HG02623 (cell line): Measurements from ENCODE around the gene UST.
"Not testable (repeated sequence)": the region's sequence is repeated elsewhere in the genome, so short reads cannot be mapped to it uniquely, and the experiment has no call there.

Experiments
- ATAC-seq: cut with Tn5 transposase; IDR thresholded peaks from one replicate; pipeline ENCODE4 v1.9.1; 2021; ENCODE audit warnings: moderate library complexity; ENCODE audit not compliant: unreplicated experiment

UST gene

GRCh38 chr6:148934961-148935360, 188.1 kb downstream of the UST start:
- ATAC-seq = no peak

GRCh38 chr6:148935705-148936435, 189.0 kb downstream of the UST start:
- no peak for ATAC-seq

- no peak for ATAC-seq
Observed at GRCh38 chr6:148943451-148943850, 196.6 kb downstream of the UST start.

- no peak for ATAC-seq
Observed at GRCh38 chr6:148944608-148945007, 197.8 kb downstream of the UST start.

- no peak for ATAC-seq
Observed at GRCh38 chr6:148945301-148946021, 198.6 kb downstream of the UST start.

DNA sequence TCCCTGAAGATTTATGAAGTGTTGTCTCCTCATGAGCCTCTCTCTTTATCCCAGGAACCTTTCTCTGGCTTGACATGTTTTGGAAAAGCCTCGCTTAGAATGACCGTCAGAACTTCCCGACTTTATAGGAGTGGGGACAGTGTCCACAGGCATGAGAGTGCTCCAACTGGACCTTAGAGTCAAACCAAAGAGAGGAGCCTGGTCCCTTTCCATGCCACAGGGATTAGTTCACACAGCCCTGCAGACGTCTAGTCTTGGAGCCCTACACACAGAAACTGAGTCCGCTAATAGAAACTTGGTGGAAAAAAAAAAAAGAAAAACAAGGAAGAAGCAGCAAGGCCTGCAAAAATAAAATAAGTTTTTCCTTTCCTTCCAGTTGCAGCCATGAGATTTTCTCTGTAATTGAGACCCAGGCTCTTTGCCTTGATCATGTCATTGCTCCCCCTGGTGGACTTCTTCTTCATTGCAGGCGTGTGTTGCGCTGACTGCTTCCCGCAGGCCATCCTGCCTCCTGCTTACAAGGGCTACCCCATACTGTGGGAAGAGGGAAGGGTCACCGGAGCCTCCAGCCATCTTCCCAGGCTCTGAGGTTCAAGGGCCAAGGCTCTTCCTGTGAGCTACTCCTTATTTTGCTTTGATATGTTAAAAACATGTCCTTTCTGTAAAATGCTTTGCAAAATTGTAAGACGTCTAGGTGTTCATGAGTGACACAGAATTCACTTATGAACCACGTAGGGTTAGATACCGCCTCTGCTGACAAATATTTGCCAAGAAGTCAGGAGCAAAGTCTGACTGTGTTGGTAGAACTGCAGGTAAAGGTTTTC, 201.0 kb downstream of the UST start:
- peak; percentile 82 for ATAC-seq

DNA sequence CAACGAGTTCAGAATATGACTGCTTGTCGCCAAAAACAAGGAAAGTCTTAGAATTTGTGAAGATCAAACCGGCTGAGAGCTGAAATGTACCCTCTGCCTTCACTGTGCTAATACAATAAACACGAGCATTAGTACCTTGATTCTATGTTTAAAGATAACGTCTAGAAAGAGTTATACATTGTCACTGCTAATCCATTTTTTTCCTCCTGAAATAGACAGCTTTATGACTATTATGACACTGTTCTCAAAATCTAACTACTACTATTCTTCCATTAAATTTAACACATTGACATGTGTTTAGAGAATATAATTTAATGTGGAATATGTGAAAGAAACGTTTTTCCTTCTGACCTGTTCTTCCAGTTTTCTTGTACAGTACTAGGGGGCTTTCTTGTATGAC, 204.8 kb downstream of the UST start:
- ATAC-seq = no peak

DNA sequence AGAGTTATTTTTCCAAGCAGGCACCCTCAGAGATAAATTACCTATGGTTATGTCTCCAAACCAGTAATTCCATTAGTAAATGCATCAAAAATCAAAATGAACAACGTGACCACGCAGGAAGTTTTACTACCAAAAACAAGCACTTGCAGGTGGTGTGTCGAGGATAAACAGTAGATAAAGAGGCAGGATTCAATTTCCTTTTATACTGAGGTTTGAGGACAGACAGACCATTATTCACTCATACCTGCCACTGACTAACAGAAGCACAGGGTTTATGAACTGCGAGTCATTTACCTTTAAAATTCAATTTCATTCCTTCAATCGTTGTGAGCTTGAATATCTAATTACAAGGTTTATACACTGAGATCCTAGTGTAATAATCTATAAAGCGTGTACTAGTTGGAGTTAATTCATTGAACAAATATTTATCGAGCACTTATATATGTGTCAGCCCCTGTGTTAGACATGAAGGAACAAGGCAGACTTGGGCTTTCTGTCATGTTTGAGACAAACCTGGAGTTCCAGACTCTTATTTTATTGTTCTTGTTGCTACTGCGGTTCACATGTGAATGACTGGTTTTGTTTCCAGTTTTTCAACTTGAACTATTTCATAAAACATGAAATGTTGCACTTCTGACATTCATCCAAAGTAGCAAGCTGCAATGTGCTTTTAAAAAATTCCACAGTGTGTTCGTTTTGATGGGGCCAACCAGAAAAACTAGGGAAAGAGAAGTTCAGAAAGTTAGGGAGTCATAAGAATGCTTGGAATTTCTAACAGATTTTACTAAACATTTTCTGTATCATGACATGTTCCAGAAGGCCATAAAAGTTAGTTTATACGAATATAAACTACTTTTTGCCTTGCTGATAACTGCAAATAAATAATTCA, 205.6 kb downstream of the UST start:
- ATAC-seq = no peak

GRCh38 chr6:148954461-148954860, 207.6 kb downstream of the UST start:
- no peak for ATAC-seq

DNA sequence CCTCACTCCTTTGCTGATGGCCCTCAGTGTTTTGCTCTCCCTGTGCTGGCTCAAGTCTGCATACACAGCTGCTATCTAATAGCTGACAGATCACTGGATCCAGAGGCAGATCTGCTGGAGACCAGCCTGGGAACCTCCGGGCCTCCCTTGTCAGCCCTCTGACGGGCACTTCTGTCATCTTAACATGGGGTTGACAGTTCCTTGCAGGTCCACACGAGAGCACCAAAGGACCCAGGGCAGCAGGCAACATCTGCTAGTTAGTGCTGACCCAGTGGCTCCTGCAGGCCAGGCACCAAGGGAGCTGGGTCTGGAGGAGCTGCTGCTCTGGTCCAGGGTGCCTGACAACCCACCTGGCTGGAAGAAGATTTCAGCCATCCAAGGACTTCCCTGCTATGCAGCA, 208.1 kb downstream of the UST start:
- ATAC-seq = no peak

DNA sequence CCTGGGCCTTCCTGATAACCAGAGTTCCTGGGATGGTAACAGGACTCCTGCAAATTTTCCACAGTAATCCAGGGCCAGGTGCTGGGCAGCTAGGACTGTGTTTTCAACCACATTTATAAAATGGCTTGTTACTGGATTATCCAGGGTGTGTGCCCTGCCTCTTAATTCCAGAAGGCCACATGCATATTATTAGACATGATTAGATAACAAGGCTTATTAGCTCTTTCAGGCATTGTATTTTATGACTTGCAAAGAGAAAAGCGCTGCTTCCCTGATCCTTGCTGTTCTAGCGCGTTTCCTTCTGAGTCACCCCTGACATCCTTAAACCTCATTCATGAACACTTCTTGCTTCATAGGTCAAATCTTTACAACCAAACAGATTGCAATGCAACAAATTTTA, 208.6 kb downstream of the UST start:
- ATAC-seq = no peak

DNA sequence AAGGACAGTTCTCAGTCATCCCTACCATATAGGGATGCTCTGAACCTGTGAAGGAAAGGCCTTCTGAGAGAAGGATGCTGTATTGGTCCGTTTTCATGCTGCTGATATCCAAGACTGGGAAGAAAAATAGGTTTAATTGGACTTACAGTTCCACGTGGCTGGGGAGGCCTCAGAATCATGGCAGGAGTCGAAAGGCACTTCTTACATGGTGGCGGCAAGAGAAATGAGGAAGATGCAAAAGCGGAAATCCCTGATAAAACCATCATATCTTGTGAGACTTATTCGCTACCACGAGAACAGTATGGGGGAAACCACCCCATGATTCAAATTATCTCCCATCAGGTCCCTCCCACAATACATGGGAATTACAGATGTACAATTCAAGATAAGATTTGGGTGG, 209.3 kb downstream of the UST start:
- ATAC-seq = not testable (repeated sequence)

GRCh38 chr6:148957752-148958151, 210.9 kb downstream of the UST start:
- ATAC-seq = no peak

DNA sequence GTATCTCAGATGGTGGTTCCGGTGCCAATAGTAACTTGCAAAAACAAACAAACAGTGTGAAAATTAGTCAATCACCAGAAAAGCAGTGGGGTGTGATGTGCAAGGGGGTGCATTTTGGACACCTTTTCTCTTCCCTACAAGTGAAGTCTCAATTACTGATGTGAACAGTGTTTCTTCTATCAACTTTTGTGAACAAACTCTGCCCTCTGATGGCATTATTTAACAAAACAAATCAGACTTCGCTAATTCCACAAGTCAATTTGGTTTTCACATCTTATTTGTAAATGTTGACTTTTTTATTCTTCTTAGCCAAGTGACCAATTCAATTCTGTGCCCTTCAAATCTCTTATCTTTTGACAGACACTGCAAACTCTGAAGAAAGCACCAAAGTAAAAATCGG, 212.2 kb downstream of the UST start:
- ATAC-seq = no peak

- ATAC-seq = no peak
Observed at GRCh38 chr6:148959501-148959900, 212.7 kb downstream of the UST start.

DNA sequence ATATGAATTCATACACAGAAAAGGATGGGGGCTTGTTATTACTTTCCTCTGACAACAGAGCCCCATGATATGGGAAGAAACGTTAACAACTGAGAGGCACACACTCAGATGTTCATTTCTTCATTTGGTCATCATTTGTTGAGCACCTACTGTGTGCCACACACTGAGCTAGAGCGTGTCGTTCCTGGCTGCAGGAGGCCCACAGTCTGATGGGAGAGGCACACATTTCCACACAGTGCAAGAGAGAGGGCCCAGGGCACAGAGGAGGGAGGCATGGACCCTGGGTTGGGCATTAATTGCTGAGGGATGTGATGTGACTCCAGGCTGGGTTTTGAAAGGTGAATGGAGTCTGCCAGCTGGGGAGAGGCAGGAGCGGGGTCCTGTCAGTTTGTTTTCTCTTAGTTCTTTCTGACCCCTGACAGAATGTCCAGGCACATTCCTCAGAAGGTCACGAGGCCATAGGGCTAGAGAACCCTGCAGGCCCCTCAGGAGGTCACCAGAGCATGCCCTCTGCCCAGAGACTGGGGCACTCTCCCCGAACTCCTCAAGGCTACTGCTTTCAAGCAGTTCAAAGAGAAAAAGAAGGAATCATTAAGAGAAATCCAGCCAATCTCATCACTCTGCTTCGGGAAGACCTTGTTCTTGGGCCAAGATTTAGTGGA, 216.2 kb downstream of the UST start:
- ATAC-seq = no peak

GRCh38 chr6:148963738-148964137, 216.9 kb downstream of the UST start:
- no peak for ATAC-seq

- no peak for ATAC-seq
Observed at GRCh38 chr6:148964467-148964866, 217.6 kb downstream of the UST start.

- ATAC-seq = no peak
Observed at GRCh38 chr6:148965287-148965686, 218.5 kb downstream of the UST start.

DNA sequence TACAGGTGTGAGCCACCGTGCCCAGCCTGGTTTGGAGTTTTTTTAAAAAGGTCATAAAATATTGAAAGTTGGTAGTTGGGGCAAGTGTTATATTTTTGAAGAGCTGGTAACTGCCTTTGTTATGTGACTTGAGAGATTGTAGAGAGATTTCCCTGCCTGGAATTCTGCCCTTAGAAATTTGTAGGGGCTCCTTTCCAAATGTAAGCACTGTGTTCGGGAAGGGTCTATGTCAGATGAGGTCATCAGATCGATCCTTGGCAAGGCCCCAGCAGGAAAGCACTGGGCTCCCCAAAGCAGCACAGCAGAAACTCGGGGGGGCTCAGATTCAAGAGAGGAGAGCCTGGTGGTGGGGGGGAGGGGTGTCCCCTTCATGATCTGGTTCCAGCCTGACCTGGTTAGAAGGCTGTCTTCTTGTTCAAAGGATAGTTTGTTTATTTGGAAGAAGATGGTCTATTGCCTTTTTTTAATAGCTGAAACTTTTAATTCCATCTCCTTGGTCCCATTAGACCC, 220.2 kb downstream of the UST start:
- ATAC-seq = no peak
